NT2/D1 (cell line): ENCODE data around the gene BPIFB2.

ENCODE experiments used
- YY1 ChIP-seq: IDR thresholded peaks from 2 replicates; pipeline ENCODE4 v1.6.1; 2011; ENCODE audit not compliant: insufficient read length, insufficient read depth
- ZNF274 ChIP-seq: IDR thresholded peaks from 2 replicates; pipeline ENCODE4 v1.6.1; 2011; ENCODE audit warnings: mild to moderate bottlenecking, low read depth, low read length

GRCh38 chr20:32986331-32986966 lies 21.1 kb upstream of the BPIFB2 start:
- no peak for TF ChIP-seq ZNF274
- no peak for TF ChIP-seq YY1
